ENCODE measurements around the gene TMEM132D. TPM values are rescaled to one million over a fixed set of nuclear protein-coding genes. Genes with fewer than 3 reads are reported as not detected.

The TMEM132D gene
- total RNA-seq, 1 experiment from 2014 or later = not detected

- intact Hi-C loops (cut with micrococcal nuclease; ENCODE audit: unreplicated experiment) = no loop called here
- DNase-seq (ENCODE audit: low read depth, low spot score) (no peak), ATAC-seq (no peak)
- H3K4me1 ChIP-seq (ENCODE audit: control insufficient read depth, insufficient read depth, low read length) = no peaks in the 10 kb centered on the region
- H3K4me3 ChIP-seq (ENCODE audit: low read depth in 2 of 2, low read length in 2 of 2) = no peak overlapping the region
- H3K27ac ChIP-seq (ENCODE audit: low read length) = no peak overlapping the region
- no TSS peak for BruUV-seq (replicated peaks)
- TF ChIP-seq, protein P1, sequence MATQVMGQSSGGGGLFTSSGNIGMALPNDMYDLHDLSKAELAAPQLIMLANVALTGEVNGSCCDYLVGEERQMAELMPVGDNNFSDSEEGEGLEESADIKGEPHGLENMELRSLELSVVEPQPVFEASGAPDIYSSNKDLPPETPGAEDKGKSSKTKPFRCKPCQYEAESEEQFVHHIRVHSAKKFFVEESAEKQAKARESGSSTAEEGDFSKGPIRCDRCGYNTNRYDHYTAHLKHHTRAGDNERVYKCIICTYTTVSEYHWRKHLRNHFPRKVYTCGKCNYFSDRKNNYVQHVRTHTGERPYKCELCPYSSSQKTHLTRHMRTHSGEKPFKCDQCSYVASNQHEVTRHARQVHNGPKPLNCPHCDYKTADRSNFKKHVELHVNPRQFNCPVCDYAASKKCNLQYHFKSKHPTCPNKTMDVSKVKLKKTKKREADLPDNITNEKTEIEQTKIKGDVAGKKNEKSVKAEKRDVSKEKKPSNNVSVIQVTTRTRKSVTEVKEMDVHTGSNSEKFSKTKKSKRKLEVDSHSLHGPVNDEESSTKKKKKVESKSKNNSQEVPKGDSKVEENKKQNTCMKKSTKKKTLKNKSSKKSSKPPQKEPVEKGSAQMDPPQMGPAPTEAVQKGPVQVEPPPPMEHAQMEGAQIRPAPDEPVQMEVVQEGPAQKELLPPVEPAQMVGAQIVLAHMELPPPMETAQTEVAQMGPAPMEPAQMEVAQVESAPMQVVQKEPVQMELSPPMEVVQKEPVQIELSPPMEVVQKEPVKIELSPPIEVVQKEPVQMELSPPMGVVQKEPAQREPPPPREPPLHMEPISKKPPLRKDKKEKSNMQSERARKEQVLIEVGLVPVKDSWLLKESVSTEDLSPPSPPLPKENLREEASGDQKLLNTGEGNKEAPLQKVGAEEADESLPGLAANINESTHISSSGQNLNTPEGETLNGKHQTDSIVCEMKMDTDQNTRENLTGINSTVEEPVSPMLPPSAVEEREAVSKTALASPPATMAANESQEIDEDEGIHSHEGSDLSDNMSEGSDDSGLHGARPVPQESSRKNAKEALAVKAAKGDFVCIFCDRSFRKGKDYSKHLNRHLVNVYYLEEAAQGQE (IDR thresholded peaks at IDR 0.05; ENCODE audit: insufficient read depth in 1 of 2, low read depth in 2 of 2, low read length in 1 of 2) = no peak
- no peak for TF ChIP-seq TCF7L2 (IDR thresholded peaks at IDR 0.05; ENCODE audit: low read depth, low read length)
- no peak for TF ChIP-seq POLR2AphosphoS5 (IDR thresholded peaks at IDR 0.05; ENCODE audit: low read depth, low read length)
- TF ChIP-seq SIN3A (IDR thresholded peaks at IDR 0.05; ENCODE audit: borderline replicate concordance, insufficient read depth, low read depth, low read length) = no peak
- TF ChIP-seq, protein P2, sequence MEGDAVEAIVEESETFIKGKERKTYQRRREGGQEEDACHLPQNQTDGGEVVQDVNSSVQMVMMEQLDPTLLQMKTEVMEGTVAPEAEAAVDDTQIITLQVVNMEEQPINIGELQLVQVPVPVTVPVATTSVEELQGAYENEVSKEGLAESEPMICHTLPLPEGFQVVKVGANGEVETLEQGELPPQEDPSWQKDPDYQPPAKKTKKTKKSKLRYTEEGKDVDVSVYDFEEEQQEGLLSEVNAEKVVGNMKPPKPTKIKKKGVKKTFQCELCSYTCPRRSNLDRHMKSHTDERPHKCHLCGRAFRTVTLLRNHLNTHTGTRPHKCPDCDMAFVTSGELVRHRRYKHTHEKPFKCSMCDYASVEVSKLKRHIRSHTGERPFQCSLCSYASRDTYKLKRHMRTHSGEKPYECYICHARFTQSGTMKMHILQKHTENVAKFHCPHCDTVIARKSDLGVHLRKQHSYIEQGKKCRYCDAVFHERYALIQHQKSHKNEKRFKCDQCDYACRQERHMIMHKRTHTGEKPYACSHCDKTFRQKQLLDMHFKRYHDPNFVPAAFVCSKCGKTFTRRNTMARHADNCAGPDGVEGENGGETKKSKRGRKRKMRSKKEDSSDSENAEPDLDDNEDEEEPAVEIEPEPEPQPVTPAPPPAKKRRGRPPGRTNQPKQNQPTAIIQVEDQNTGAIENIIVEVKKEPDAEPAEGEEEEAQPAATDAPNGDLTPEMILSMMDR (IDR thresholded peaks at IDR 0.05) = no peak
- H3K36me3 ChIP-seq (ENCODE audit: control insufficient read depth, insufficient read depth, low read length) = no peaks in the 10 kb centered on the region
- H3K9me3 ChIP-seq (ENCODE audit: control insufficient read depth, insufficient read depth, low read depth, low read length) = no peaks in the 10 kb centered on the region
- CTCF ChIA-PET = no interaction called here
- POLR2A ChIA-PET = no interaction called here
- no peaks in the 10 kb centered on the region for H3K27me3 ChIP-seq (ENCODE audit: control insufficient read depth, insufficient read depth, low read length)
- in situ Hi-C loops (cut with HindIII; ENCODE audit: low pct_unique_long_range_greater_than_20kb, low sequenced_read_pairs) = no loop called here
These were observed 433.6 kb downstream of the TMEM132D start for GRCh38 chr12:129470196-129470595.

DNA sequence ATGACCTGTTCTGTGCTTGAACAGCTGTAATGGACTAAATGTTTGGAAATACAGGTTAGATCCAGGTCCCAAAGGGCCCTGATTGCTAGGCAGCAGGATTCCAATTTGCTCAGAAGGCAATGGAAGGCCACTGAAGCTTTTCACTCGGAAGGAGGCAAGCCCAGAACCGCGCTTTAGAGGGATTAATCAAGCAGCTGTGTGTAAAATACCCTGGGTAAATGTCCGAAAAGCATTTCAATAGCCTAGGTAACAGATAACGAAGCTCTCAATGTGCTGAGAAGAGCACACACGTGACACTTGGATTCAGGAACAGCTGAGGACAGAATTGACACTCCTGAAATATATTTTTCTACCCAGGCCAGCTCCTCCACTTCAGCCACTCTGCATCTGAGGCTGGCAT, 436.1 kb downstream of the TMEM132D start:
- no TSS peak for BruUV-seq (replicated peaks)
- in situ Hi-C loops (cut with HindIII; ENCODE audit: low pct_unique_long_range_greater_than_20kb, low sequenced_read_pairs) = no loop called here
- POLR2A ChIA-PET = no interaction called here
- Histone ChIP-seq H3K27ac (ENCODE audit: low read length) (no peak overlapping the region), H3K9me3 (ENCODE audit: control insufficient read depth, insufficient read depth, low read depth, low read length) (no peaks in the 10 kb centered on the region), H3K27me3 (ENCODE audit: control insufficient read depth, insufficient read depth, low read length) (no peaks in the 10 kb centered on the region), H3K4me3 (ENCODE audit: low read depth in 2 of 2, low read length in 2 of 2) (no peak overlapping the region), H3K36me3 (ENCODE audit: control insufficient read depth, insufficient read depth, low read length) (no peaks in the 10 kb centered on the region), H3K4me1 (ENCODE audit: control insufficient read depth, insufficient read depth, low read length) (no peaks in the 10 kb centered on the region)
- CTCF ChIA-PET = no interaction called here
- no peak for ATAC-seq
- intact Hi-C loops (cut with micrococcal nuclease; ENCODE audit: unreplicated experiment) = no loop called here
- no peak for TF ChIP-seq SIN3A (IDR thresholded peaks at IDR 0.05; ENCODE audit: borderline replicate concordance, insufficient read depth, low read depth, low read length)
- no peak for TF ChIP-seq POLR2AphosphoS5 (IDR thresholded peaks at IDR 0.05; ENCODE audit: low read depth, low read length)
- TF ChIP-seq, protein P2 (IDR thresholded peaks at IDR 0.05) = no peak
- TF ChIP-seq, protein P1 (IDR thresholded peaks at IDR 0.05; ENCODE audit: insufficient read depth in 1 of 2, low read depth in 2 of 2, low read length in 1 of 2) = no peak
- no peak for TF ChIP-seq TCF7L2 (IDR thresholded peaks at IDR 0.05; ENCODE audit: low read depth, low read length)
- no peak for DNase-seq (ENCODE audit: low read depth, low spot score)
